Breast epithelium (tissue), 3 donors: ENCODE results near the gene REPS1.

Experiments
- CTCF ChIP-seq, 3 donors: fragments of 450-650 bp; IDR thresholded peaks; one replicate each; pipeline ENCODE4 v1.5.1; 2016 to 2017; ENCODE audit warnings: antibody characterized with exemption in 3 of 3, mild to moderate bottlenecking in 3 of 3, moderate library complexity in 3 of 3
- POLR2AphosphoS5 ChIP-seq, 3 donors: sonication (generic); formaldehyde crosslinking; IDR thresholded peaks; one replicate each; pipeline ENCODE4 v1.6.1; 2017; ENCODE audit warnings: antibody characterized with exemption in 3 of 3

GRCh38 chr6:138944412-138944811 is 43.6 kb downstream of the REPS1 start:
- TF ChIP-seq CTCF (IDR thresholded peaks at IDR 0.05) (no peak), POLR2AphosphoS5 (IDR thresholded peaks at IDR 0.05) (no peak)
